ENCODE data around the gene HMGN3. TPM values are rescaled to one million over a fixed set of nuclear protein-coding genes. Genes with fewer than 3 reads are reported as not detected.

HMGN3 gene
- total RNA-seq, 4 donors from 2014 or later, result 33.1 to 60.8 (median 47.0) TPM

- TF ChIP-seq CTCF (IDR thresholded peaks at IDR 0.05; ENCODE audit: low read depth), result no peak
Measured at GRCh38 chr6:79231666-79232065, 2.8 kb downstream of the HMGN3 start.

GRCh38 chr6:79231101-79231500 is 3.4 kb downstream of the HMGN3 start:
- no peak for TF ChIP-seq CTCF (IDR thresholded peaks at IDR 0.05; ENCODE audit: low read depth)

GRCh38 chr6:79230149-79230548 is 4.3 kb downstream of the HMGN3 start:
- TF ChIP-seq CTCF (IDR thresholded peaks at IDR 0.05; ENCODE audit: low read depth), result no peak

GRCh38 chr6:79227445-79227844 is 7.0 kb downstream of the HMGN3 start:
- no peak for TF ChIP-seq CTCF (IDR thresholded peaks at IDR 0.05; ENCODE audit: low read depth)

GRCh38 chr6:79226660-79227059 is 7.8 kb downstream of the HMGN3 start:
- TF ChIP-seq CTCF (IDR thresholded peaks at IDR 0.05; ENCODE audit: low read depth), result no peak

GRCh38 chr6:79225717-79226599 is 8.5 kb downstream of the HMGN3 start:
- TF ChIP-seq CTCF (IDR thresholded peaks at IDR 0.05; ENCODE audit: low read depth), result no peak

- TF ChIP-seq CTCF (IDR thresholded peaks at IDR 0.05; ENCODE audit: low read depth), result no peak
Measured at GRCh38 chr6:79223611-79224404, 10.7 kb downstream of the HMGN3 start.
